Measurements from ENCODE around the gene LMAN2L.

The LMAN2L gene, protein sequence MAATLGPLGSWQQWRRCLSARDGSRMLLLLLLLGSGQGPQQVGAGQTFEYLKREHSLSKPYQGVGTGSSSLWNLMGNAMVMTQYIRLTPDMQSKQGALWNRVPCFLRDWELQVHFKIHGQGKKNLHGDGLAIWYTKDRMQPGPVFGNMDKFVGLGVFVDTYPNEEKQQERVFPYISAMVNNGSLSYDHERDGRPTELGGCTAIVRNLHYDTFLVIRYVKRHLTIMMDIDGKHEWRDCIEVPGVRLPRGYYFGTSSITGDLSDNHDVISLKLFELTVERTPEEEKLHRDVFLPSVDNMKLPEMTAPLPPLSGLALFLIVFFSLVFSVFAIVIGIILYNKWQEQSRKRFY

GRCh38 chr2:96739633-96740428 is at the start of gene LMAN2L:
Gene LMAN2L, minus strand, starts transcription at chr2:96740064. Its CDS starts 24 bp downstream, at chr2:96740040.
- TF ChIP-seq, protein P1, sequence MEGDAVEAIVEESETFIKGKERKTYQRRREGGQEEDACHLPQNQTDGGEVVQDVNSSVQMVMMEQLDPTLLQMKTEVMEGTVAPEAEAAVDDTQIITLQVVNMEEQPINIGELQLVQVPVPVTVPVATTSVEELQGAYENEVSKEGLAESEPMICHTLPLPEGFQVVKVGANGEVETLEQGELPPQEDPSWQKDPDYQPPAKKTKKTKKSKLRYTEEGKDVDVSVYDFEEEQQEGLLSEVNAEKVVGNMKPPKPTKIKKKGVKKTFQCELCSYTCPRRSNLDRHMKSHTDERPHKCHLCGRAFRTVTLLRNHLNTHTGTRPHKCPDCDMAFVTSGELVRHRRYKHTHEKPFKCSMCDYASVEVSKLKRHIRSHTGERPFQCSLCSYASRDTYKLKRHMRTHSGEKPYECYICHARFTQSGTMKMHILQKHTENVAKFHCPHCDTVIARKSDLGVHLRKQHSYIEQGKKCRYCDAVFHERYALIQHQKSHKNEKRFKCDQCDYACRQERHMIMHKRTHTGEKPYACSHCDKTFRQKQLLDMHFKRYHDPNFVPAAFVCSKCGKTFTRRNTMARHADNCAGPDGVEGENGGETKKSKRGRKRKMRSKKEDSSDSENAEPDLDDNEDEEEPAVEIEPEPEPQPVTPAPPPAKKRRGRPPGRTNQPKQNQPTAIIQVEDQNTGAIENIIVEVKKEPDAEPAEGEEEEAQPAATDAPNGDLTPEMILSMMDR (IDR thresholded peaks at IDR 0.05), result no peak

GRCh38 chr2:96789245-96789617 is 49.4 kb upstream of the LMAN2L start:
- TF ChIP-seq, protein P1 (IDR thresholded peaks at IDR 0.05), result no peak

GRCh38 chr2:96788442-96789244 is 48.8 kb upstream of the LMAN2L start:
- TF ChIP-seq, protein P1 (IDR thresholded peaks at IDR 0.05), result no peak

- TF ChIP-seq, protein P1 (IDR thresholded peaks at IDR 0.05), result no peak
Measured at GRCh38 chr2:96787411-96787810, 47.5 kb upstream of the LMAN2L start.

DNA sequence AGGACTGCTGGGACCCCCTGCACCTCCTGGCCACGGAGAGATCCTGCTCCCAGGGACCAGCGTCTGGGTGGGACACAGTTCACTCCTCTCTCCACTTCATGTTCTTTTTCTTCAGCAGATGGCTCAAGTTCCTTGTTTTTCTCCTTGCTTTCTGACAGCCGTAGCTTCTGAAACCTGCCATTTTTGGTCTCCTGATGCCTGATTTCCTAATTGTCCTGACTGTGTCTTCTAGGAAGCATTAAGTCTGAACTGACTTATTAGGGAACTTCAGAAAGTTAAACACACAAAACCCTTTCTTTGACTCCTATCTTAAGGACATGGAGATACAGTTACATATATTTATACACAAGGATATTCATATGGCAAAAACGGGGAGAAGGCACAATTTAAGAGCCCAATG is 43.5 kb upstream of the LMAN2L start:
- TF ChIP-seq, protein P1 (IDR thresholded peaks at IDR 0.05), result no peak

DNA sequence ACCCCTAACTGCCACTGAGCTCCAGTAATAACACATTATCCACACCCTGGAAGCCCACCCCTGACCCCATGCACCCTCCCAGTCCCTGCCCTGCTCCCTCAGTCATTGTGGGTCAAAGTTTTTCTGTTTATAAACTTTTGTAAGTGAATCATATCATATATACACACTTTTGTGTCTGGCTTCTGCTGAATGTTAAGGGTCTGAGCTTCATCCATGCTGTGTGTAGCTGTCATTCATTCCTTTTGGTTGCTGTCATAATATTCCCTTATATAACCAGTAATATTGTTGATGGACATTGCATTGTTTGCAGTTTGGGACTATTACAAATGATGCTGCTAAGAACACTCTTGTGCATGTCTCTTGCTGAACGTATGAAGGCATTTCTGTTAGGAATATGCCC is 35.3 kb upstream of the LMAN2L start:
- TF ChIP-seq, protein P1 (IDR thresholded peaks at IDR 0.05), result no peak

- TF ChIP-seq, protein P1 (IDR thresholded peaks at IDR 0.05), result no peak
Measured at GRCh38 chr2:96773922-96774321, 34.1 kb upstream of the LMAN2L start.
